Fibroblast of lung (primary cell): Measurements from ENCODE around the gene ADGRB3.

Source experiments
- EZH2 ChIP-seq: IDR thresholded peaks from 2 replicates; pipeline ENCODE4 v1.5.1; 2012; ENCODE audit warnings: low read length, control low read depth, mild to moderate bottlenecking; ENCODE audit errors: missing control alignments
- TF ChIP-seq, protein P1 (sequence below), 2 donors: IDR thresholded peaks in 1 of 2; conservative IDR thresholded peaks in 1 of 2; 1 replicate in 1 of 2; 2 replicates in 1 of 2; pipeline ENCODE4 v1.5.1; 2011 to 2012; ENCODE audit warnings: low read length in 2 of 2, control low read depth in 1 of 2, inconsistent platforms in 1 of 2, low read depth in 1 of 2, mild to moderate bottlenecking in 1 of 2

DNA sequence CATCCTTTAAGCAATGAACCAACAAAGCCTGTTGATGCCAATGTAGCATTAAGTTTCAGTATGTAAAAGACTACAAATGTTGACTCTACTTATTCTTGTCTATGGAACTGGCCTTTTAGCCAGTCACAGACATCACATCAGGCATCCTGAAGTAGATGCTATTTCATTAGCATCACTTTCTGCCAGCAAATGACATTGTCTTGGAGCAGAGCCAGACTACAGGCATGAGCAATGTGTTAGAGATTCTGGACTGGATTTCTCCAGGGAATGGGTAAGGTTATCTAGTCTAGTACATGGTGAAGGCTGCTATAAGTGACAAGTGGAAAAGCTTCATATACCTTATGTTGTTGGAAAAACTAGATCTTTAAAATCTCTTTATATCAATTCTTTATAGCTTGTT lies 142.9 kb downstream of the ADGRB3 start:
- TF ChIP-seq, protein P1, sequence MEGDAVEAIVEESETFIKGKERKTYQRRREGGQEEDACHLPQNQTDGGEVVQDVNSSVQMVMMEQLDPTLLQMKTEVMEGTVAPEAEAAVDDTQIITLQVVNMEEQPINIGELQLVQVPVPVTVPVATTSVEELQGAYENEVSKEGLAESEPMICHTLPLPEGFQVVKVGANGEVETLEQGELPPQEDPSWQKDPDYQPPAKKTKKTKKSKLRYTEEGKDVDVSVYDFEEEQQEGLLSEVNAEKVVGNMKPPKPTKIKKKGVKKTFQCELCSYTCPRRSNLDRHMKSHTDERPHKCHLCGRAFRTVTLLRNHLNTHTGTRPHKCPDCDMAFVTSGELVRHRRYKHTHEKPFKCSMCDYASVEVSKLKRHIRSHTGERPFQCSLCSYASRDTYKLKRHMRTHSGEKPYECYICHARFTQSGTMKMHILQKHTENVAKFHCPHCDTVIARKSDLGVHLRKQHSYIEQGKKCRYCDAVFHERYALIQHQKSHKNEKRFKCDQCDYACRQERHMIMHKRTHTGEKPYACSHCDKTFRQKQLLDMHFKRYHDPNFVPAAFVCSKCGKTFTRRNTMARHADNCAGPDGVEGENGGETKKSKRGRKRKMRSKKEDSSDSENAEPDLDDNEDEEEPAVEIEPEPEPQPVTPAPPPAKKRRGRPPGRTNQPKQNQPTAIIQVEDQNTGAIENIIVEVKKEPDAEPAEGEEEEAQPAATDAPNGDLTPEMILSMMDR (conservative IDR thresholded peaks at IDR 0.05 in 1 of 2, IDR thresholded peaks at IDR 0.05 in 1 of 2; ENCODE audit: low read depth in 1 of 2, low read length in 2 of 2), result no peak
- no peak for TF ChIP-seq EZH2
